ENCODE data around the gene SLC12A2.

DNA sequence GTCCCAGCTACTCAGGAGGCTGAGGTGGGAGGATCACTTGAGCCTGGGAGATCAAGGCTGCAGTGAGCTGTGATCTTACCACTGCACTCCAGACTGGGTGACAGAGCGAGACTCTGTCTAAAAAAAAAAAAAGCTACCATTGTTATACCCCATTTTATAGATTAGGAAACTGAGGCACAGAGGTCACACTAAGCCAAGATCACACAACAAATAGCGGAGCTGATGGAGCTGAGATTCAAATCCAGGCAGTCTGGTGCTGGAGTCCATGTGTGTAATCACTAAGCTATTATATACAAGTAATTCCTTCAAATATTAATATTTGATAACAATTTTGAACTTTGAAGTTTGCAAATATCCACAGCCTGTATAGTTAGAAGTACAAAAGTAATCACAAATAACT lies 6.0 kb upstream of the SLC12A2 start:
- TF ChIP-seq, protein P1, sequence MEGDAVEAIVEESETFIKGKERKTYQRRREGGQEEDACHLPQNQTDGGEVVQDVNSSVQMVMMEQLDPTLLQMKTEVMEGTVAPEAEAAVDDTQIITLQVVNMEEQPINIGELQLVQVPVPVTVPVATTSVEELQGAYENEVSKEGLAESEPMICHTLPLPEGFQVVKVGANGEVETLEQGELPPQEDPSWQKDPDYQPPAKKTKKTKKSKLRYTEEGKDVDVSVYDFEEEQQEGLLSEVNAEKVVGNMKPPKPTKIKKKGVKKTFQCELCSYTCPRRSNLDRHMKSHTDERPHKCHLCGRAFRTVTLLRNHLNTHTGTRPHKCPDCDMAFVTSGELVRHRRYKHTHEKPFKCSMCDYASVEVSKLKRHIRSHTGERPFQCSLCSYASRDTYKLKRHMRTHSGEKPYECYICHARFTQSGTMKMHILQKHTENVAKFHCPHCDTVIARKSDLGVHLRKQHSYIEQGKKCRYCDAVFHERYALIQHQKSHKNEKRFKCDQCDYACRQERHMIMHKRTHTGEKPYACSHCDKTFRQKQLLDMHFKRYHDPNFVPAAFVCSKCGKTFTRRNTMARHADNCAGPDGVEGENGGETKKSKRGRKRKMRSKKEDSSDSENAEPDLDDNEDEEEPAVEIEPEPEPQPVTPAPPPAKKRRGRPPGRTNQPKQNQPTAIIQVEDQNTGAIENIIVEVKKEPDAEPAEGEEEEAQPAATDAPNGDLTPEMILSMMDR (optimal IDR thresholded peaks at IDR 0.05 in 1 of 3, IDR thresholded peaks at IDR 0.05 in 1 of 3, conservative IDR thresholded peaks at IDR 0.05 in 1 of 3; ENCODE audit: extremely low read depth in 1 of 3, insufficient read depth in 2 of 3, low read length in 3 of 3): no peak
- TF ChIP-seq EZH2 (IDR thresholded peaks at IDR 0.05; ENCODE audit: low read length): no peak

All from keratinocyte (primary cell).